ENCODE data around the gene PSMB11.

Gene PSMB11

GRCh38 chr14:23044840-23045239, 2.8 kb downstream of the PSMB11 start:
- DNase-seq = no peak

- no peak for DNase-seq
These were observed 3.7 kb downstream of the PSMB11 start for GRCh38 chr14:23045419-23046357.

GRCh38 chr14:23047034-23047634, 5.1 kb downstream of the PSMB11 start:
- DNase-seq = no peak

- DNase-seq = no peak
These were observed 6.0 kb downstream of the PSMB11 start for GRCh38 chr14:23047751-23048693.

- DNase-seq = no peak
These were observed 7.0 kb downstream of the PSMB11 start for GRCh38 chr14:23049011-23049410.

GRCh38 chr14:23051141-23052057, 9.4 kb downstream of the PSMB11 start:
- no peak for DNase-seq

GRCh38 chr14:23052182-23052623, 10.2 kb downstream of the PSMB11 start:
- DNase-seq = no peak

- DNase-seq = no peak
These were observed 10.7 kb downstream of the PSMB11 start for GRCh38 chr14:23052671-23053070.

GRCh38 chr14:23053426-23053825, 11.4 kb downstream of the PSMB11 start:
- DNase-seq = no peak

- no peak for DNase-seq
These were observed 12.2 kb downstream of the PSMB11 start for GRCh38 chr14:23054000-23054811.

- no peak for DNase-seq
These were observed 13.1 kb downstream of the PSMB11 start for GRCh38 chr14:23055147-23055550.

- no peak for DNase-seq
These were observed 13.7 kb downstream of the PSMB11 start for GRCh38 chr14:23055621-23056144.

GRCh38 chr14:23056145-23056955, 14.3 kb downstream of the PSMB11 start:
- no peak for DNase-seq

GRCh38 chr14:23056956-23057756, 15.1 kb downstream of the PSMB11 start, which contains the start of gene CDH24:
CDH24 (minus strand) TSS chr14:23057520; CDS start chr14:23055733, 1,787 bp downstream.
- no peak for DNase-seq

- no peak for DNase-seq
These were observed 16.0 kb downstream of the PSMB11 start for GRCh38 chr14:23057757-23058653.

- no peak for DNase-seq
These were observed 16.9 kb downstream of the PSMB11 start for GRCh38 chr14:23058654-23059504.
